SU-DHL-6 (cell line): ENCODE measurements around the gene PNPLA2.

ENCODE experiments used
- EZH2phosphoT487 ChIP-seq: fragments of 200-600 bp; sonication (generic), shearing (Covaris generic); conservative IDR thresholded peaks from 2 replicates; pipeline ENCODE4 v1.6.1; 2018; ENCODE audit warnings: mild to moderate bottlenecking, antibody characterized with exemption, low read length, moderate library complexity, mixed read lengths
- TF ChIP-seq, protein P1 (sequence below): fragments of 200-600 bp; sonication (generic); IDR thresholded peaks from one replicate; pipeline ENCODE4 v1.5.1; 2017; ENCODE audit warnings: antibody characterized with exemption, mild to moderate bottlenecking, low read length, moderate library complexity; ENCODE audit not compliant: insufficient read depth, poor library complexity, severe bottlenecking

GRCh38 chr11:791658-792534, 26.8 kb upstream of the PNPLA2 start:
- TF ChIP-seq, protein P1, sequence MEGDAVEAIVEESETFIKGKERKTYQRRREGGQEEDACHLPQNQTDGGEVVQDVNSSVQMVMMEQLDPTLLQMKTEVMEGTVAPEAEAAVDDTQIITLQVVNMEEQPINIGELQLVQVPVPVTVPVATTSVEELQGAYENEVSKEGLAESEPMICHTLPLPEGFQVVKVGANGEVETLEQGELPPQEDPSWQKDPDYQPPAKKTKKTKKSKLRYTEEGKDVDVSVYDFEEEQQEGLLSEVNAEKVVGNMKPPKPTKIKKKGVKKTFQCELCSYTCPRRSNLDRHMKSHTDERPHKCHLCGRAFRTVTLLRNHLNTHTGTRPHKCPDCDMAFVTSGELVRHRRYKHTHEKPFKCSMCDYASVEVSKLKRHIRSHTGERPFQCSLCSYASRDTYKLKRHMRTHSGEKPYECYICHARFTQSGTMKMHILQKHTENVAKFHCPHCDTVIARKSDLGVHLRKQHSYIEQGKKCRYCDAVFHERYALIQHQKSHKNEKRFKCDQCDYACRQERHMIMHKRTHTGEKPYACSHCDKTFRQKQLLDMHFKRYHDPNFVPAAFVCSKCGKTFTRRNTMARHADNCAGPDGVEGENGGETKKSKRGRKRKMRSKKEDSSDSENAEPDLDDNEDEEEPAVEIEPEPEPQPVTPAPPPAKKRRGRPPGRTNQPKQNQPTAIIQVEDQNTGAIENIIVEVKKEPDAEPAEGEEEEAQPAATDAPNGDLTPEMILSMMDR: no peak
- TF ChIP-seq EZH2phosphoT487: no peak
